ENCODE measurements around the gene SMTNL2.
"Not testable (repeated sequence)": the region's sequence is repeated elsewhere in the genome, so short reads cannot be mapped to it uniquely, and the experiment has no call there.

The SMTNL2 gene

DNA sequence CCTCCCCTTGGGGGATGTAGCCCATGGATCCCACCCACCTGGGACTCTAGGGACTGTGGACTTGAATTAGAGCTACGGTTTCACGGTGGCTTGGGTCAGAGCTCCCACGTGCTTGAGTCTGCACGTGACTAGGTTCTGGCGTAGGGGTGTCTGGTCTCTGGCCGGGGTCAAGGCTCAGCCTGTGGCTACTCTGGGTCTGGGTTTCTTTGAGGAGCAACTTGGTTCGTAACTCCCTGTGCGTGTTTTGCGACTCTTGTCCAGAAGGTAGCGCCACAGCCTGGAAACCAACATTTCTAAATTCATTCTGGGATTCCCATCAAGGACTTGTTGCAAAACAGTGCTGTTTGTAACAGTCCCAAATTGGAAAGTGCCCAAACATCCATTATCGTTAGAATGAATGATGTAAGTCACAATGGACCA, 23.5 kb upstream of the SMTNL2 start:
- DNase-seq = no peak

DNA sequence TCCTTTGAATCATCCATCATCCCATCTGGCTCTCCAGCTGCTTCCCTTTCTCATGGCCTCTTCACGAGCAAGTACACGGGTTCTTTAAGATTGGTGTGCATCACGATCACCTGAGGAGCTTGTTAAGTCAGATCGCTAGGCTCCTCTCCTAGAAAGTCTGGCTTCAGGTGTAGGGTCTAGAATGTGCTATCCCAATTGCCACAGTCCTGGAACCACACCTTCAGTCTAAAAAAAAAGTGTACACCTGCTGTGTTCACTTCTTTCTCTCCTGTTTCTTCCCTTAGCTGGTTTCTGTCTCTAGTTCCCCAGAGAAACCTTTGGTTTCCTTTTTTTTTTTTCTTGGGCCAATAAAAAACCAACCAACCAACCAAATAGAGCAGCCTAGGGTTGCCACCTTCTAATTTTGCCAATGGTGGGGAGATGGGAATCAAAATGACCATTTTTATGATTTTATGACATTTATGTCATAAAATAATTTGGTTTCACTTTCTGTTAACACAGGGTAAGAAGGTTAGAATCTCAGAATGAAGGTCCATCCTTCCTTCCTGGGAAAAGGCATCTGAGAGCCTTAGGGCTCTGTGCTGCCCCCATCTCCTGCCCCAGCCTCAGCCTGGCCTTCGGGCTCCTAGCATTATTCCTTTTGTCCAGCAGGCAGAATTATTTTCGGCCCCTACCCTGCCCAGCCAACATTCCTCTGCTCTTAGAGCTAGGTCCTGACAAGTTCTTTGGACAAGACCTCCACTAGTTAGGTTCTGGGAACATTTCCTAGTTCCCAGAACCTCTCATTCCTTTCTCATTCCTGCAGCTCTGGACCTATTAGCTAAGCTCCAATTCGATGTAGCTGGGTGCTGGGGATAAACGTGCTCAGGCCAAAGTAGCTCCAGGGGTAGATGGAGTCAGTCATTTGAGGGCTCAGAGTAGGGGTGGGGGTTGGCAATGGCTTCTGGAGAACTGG, 22.0 kb upstream of the SMTNL2 start:
- DNase-seq = no peak

- peak; percentile 56 for DNase-seq
Observed at GRCh38 chr17:4565209-4566141, 18.9 kb upstream of the SMTNL2 start.

GRCh38 chr17:4566785-4567184, 17.5 kb upstream of the SMTNL2 start:
- DNase-seq = peak; percentile 7

GRCh38 chr17:4569591-4569990, 14.7 kb upstream of the SMTNL2 start:
- DNase-seq = no peak

DNA sequence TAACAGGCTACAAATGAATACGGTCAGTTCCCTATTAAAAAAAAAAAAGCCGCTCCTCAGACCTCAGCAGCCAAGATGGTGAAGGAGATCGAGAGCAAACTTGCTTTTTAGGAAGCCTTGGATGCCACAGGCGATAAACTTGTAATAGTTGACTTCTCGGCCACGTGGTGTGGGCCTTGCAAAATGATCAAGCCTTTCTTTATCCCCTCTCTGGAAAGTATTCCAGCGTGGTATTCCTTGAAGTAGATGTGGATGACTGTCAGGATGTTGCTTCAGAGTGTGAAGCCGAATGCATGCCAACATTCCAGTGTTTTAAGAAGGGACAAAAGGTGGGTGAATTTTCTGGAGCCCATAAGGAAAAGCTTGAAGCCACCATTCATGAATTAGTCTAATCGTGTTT, 12.2 kb upstream of the SMTNL2 start:
- no peak for DNase-seq

DNA sequence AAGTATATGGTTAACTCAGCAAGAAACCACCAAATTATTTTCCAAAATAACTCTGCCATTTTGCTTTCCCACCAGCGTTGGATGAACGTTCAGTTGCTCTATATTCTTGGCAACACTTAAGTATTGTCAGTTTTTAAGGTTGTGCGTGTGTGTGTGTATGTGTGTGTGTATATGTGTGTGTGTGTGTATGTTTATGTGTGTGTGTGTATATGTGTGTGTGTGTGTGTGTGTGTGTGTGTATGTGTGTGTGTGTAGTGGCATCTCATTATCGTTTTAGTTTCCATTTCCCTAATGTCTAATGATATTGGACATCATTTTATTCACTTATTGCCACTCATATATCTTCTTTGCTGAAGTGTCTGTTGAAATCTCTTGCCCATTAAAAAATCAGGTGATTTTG, 11.2 kb upstream of the SMTNL2 start:
- no peak for DNase-seq

DNA sequence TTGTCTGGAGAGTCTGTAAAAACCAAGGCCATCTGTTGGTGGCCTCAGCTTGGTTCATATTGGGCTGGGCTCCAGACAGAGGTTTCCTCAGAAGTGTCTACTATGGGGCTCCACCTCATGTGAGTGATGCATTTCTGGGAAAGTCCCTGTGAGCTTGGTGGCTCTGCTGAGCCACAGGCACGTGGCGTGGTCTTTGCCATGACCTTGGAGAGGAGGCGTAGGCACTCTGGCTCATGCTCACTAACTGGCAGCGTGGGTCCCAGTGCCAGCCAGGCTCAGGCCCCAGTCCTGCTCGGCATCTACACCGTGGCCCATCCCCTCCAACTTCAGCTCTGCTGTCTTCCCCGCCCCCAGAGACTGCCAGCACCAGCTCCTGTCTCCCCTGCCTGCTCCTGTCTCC, 10.7 kb upstream of the SMTNL2 start:
- no peak for DNase-seq

DNA sequence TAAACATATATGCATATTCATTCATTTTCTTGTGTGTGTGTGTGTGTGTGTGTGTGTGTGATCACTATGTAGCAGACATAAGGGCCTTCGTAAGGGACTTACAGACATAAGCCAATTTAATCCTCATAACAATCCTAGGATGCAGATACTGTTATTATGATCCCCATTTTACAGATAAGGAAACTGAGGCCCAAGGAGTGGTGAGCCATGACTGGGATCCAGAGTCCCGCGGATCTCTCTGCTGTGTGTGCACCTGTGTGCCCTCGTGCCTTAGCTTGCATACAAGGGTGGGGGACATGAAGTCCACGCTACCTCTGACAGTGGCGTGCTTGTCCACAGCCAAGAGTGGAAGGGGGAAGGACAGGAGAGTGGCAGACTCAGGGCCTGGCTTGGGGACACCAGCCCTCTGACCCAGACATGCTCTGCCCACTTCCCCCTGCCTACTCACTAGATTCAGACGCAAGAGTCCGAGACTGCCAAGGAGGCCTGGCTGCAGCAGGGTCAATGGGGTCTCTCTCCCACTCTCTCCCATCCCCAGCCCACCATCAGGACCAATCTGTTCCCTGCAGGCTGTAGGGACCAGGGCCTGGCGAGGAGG, 9.8 kb upstream of the SMTNL2 start:
- DNase-seq = no peak

GRCh38 chr17:4576161-4576558, 8.2 kb upstream of the SMTNL2 start:
- DNase-seq = no peak

DNA sequence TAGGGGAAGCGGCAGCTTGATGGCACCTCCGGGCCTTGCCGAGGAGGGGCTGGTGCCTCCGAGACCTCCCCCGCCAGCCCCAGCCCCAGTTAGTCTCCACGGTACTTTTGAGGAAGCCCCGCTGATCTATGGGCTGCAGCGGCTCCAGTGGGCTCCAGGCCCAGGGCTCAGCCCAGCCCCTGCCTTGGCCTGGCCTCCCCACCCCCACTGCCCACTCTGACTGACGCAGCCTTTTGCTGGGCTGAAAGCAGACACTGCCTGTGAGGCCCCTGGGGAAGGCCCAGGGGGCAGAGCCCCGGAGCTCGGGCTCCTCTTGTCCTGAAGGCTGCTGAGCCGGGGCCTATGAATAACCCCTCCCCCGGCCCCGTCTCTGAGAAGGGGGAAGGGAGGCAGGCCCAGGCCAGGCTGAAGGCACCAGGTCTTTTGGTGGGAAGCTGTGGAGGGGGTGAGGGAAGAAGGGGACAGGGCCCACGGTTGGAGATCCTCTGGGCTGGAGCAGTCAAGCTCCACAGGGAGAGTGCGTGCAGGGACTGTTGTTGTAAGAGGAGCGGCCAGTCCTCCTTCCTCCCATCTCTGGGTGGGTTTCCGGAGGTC, 7.5 kb upstream of the SMTNL2 start:
- no peak for DNase-seq

- no peak for DNase-seq
Observed at GRCh38 chr17:4577386-4577993, 6.8 kb upstream of the SMTNL2 start.

DNA sequence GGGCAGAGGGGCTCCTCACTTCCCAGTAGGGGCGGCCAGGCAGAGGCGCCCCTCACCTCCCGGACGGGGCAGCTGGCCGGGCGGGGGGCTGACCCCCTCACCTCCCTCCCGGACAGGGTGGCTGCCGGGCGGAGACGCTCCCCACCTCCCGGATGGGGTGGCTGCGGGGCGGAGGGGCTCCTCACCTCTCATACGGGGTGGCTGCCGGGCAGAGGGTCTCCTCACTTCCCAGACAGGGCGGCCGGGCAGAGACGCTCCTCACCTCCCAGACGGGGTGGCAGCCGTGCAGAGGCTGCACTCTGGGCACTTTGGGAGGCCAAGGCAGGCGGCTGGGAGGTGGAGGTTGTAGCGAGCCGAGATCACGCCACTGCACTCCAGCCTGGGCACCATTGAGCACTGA, 6.0 kb upstream of the SMTNL2 start:
- DNase-seq = not testable (repeated sequence)

GRCh38 chr17:4579678-4580077, 4.7 kb upstream of the SMTNL2 start:
- DNase-seq = no peak

DNA sequence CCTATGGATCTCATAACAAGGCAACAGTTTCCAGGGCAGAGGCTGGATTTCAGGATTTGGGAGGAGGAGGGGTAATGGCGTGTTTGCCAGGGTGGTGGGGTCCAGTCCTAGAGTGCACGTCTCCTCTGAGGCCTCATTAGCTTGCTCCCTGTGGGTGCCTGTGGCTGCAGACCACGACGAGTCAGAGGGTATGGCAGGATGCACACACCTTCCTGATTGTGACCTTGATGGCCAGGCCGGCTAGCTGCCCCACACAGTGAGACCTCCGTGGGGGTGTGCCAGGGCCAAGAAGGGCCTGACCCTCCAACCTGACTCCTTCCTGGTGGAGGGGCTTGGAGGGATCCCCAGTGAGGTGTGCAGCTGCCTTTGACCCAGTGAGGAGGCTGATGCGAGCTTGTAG, 4.0 kb upstream of the SMTNL2 start:
- DNase-seq = no peak

DNA sequence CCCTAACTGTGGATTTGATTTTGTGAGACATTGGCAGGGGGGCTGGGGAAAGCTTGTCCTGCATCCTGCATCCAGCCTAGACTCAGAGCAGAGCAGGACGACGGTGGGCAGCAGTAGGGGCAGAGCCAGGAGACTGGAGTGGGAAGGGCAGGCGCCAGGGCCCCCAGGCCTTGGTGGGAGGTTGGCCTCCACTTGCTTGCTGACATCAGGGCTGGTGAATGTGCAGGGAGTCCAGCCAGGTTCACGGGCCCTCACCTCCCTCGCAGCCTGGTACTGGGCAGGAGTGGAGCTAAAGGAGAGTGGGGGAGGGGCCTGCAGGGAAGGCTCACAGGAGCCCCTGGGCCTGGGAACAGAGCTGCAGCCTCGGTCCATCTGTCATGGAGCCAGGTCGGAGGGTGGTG, 2.2 kb upstream of the SMTNL2 start:
- no peak for DNase-seq

- no peak for DNase-seq
Observed at GRCh38 chr17:4582691-4583090, 1.6 kb upstream of the SMTNL2 start.

DNA sequence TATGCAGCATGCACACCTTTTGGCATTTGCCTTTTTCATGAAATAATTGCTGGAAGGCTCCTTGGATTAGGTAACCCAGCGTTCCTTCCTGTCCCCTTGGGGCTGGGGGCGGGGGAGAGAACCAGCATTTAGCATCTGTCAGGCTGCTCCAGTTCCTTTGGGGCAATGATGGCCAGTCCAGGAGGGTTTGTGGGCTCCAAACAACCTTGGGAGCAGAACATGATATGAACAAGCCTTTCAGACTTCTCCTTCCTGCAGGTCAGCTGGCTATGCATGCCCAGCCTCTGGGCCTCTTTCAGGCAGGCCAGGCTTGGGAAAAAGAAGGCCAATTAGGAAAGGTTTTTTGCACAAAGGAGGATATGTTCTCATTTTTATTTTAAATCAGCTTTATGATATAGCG, 1.1 kb upstream of the SMTNL2 start:
- DNase-seq = no peak

GRCh38 chr17:4583782-4584100, 588 bp upstream of the SMTNL2 start:
- no peak for DNase-seq

DNA sequence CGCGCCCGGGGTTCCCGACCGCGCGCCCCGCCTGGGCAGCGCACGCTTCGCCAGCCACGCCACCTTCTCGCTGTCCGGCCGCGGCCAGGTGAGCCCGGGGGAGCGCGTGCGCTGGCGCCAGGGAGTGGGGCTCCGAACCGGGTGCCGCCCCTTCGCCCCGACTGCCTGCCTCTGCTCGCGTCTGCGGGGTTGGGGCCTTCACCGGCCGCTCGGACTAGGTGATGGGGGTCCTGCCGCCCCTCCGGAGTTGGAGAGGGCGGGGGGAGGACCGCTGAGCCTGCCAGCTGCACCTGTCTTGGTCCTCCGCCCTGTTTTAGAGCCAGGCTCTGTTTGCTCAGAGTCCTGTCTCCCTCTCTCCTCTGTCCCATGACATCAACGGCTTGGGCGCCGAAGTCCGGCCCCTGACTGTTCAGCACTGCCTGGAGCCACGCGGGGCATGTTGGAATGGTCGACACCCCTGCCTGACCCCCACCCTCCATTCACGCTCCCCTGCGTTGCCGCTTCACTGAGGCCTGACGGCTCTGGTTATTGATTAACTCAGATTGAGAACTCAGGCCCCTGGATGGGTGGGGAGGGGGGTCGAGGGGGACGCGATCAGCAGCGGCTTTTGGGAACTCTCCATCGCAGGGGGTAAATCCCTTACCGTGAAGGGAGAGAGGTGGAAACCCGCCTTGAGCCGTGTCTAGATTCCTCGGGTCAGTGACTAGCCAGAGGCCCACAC, 748 bp downstream of the SMTNL2 start:
- DNase-seq = no peak

- DNase-seq = no peak
Observed at GRCh38 chr17:4585638-4585994, 1.3 kb downstream of the SMTNL2 start.

DNA sequence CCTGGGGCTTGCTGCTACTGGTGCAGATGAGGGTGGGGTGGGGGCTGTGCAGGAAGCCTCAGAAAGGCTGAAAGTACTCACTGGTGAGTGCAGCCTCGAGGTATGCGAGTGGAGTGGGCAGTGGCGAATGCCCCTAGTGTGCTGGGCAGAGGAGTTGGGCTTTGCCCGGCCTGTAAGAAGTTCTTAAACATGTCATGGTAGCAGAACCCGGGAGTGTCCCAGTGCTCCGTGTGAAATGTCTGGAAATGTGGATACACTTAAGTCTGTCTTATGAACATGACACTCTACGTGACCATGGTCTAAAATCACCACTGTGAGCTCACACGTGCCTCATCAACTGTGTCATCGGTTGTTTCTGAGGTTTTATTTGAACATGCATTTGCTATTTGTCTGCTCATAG, 1.7 kb downstream of the SMTNL2 start:
- no peak for DNase-seq

Measured in NCI-H2029 (cell line).